Keratinocyte (primary cell): Measurements from ENCODE around the gene POMT2.

Source experiments
- CTCF ChIP-seq, 3 experiments: IDR thresholded peaks in 1 of 3; conservative IDR thresholded peaks in 1 of 3; optimal IDR thresholded peaks in 1 of 3; 2 replicates in 2 of 3; 3 replicates in 1 of 3; pipeline versions ENCODE3 to v1.5.1; 2011; ENCODE audit warnings: low read length in 3 of 3, mild to moderate bottlenecking in 3 of 3, moderate library complexity in 2 of 3, control low read depth in 1 of 3, inconsistent platforms in 1 of 3; ENCODE audit not compliant: insufficient read depth in 2 of 3; ENCODE audit errors: extremely low read depth in 1 of 3
- EZH2 ChIP-seq: IDR thresholded peaks from one replicate; pipeline ENCODE4 v1.6.1; 2012; ENCODE audit warnings: inconsistent platforms, mild to moderate bottlenecking, low read length, moderate library complexity

GRCh38 chr14:77338302-77338701 lies 17.6 kb upstream of the POMT2 start:
- no peak for TF ChIP-seq CTCF (optimal IDR thresholded peaks at IDR 0.05 in 1 of 3, IDR thresholded peaks at IDR 0.05 in 1 of 3, conservative IDR thresholded peaks at IDR 0.05 in 1 of 3; ENCODE audit: extremely low read depth in 1 of 3, insufficient read depth in 2 of 3, low read length in 3 of 3)
- no peak for TF ChIP-seq EZH2
